SK-N-SH (cell line): ENCODE results near the gene JADE2.

Source experiments
- EP300 ChIP-seq, 2 experiments: IDR thresholded peaks; 2 replicates each; pipeline versions ENCODE4 v1.4.0 to v1.6.1; 2012; ENCODE audit warnings: borderline replicate concordance in 1 of 2, low read depth in 1 of 2, low read length in 1 of 2
- EZH2phosphoT487 ChIP-seq: fragments of 200-600 bp; sonication (generic); IDR thresholded peaks from 2 replicates; pipeline ENCODE4 v1.6.1; 2017; ENCODE audit warnings: low read depth, mixed run types, mild to moderate bottlenecking, antibody characterized with exemption, moderate library complexity, borderline replicate concordance
- GABPA ChIP-seq: IDR thresholded peaks from 2 replicates; pipeline ENCODE4 v1.4.0; 2012; ENCODE audit warnings: low read depth, mild to moderate bottlenecking
- NFIC ChIP-seq: IDR thresholded peaks from 2 replicates; pipeline ENCODE4 v1.4.0; 2012; ENCODE audit warnings: borderline replicate concordance
- YY1 ChIP-seq: IDR thresholded peaks from 2 replicates; pipeline ENCODE4 v1.4.0; 2012; ENCODE audit warnings: low read depth, mild to moderate bottlenecking
- TF ChIP-seq, protein P1 (sequence below): fragments of 200-600 bp; sonication (generic); IDR thresholded peaks from 2 replicates; pipeline ENCODE4 v1.6.1; 2017; ENCODE audit warnings: antibody characterized with exemption, mild to moderate bottlenecking, moderate library complexity
- TF ChIP-seq, protein P2 (sequence below): IDR thresholded peaks from 2 replicates; pipeline ENCODE4 v1.4.0; 2012; ENCODE audit warnings: low read depth, borderline replicate concordance
- TF ChIP-seq, protein P3 (sequence below): IDR thresholded peaks from 2 replicates; pipeline ENCODE4; 2012
- TF ChIP-seq, protein P4 (sequence below): fragments of 150-350 bp; IDR thresholded peaks from 2 replicates; pipeline ENCODE4 v1.6.1; 2016; ENCODE audit warnings: mild to moderate bottlenecking, low read depth, low read length

DNA sequence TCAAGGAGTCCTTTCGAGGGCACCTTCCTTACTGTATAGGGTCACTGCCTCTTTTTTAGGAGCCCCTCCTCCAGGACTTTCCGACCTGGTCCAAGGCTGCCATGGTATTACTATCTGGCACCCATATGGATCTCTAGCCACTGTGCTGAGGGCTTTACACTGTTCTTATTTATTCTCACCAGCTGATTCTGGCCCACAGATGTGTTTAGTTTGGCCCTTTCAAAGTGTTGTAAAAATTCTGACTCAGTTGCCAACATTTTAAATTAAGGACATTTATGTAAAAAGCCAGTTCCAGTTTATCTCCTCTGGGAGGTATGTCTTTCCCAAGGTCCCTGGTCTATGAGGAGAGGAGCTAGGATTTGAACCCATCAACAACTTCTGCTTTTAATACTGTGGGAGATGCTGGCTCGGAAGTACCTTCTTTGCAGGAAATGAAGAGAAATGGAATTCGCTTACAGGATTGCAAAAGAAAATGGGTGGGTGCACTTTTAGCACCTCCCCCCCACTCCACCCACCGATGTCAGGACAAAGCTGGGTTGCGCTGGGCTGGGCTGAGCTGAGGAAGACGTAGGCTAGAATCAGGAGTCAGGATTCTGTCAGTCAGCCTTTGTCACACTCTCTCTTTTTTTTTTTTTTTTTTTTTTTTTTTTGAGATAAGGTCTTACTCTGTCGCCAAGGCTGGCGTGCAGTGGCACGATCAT lies 7.8 kb downstream of the JADE2 start:
- TF ChIP-seq, protein P1, sequence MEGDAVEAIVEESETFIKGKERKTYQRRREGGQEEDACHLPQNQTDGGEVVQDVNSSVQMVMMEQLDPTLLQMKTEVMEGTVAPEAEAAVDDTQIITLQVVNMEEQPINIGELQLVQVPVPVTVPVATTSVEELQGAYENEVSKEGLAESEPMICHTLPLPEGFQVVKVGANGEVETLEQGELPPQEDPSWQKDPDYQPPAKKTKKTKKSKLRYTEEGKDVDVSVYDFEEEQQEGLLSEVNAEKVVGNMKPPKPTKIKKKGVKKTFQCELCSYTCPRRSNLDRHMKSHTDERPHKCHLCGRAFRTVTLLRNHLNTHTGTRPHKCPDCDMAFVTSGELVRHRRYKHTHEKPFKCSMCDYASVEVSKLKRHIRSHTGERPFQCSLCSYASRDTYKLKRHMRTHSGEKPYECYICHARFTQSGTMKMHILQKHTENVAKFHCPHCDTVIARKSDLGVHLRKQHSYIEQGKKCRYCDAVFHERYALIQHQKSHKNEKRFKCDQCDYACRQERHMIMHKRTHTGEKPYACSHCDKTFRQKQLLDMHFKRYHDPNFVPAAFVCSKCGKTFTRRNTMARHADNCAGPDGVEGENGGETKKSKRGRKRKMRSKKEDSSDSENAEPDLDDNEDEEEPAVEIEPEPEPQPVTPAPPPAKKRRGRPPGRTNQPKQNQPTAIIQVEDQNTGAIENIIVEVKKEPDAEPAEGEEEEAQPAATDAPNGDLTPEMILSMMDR = no peak
- TF ChIP-seq, protein P2, sequence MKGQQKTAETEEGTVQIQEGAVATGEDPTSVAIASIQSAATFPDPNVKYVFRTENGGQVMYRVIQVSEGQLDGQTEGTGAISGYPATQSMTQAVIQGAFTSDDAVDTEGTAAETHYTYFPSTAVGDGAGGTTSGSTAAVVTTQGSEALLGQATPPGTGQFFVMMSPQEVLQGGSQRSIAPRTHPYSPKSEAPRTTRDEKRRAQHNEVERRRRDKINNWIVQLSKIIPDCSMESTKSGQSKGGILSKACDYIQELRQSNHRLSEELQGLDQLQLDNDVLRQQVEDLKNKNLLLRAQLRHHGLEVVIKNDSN = no peak
- no peak for TF ChIP-seq EZH2phosphoT487
- no peak for TF ChIP-seq YY1
- no peak for TF ChIP-seq EP300 (IDR thresholded peaks at IDR 0.05; ENCODE audit: borderline replicate concordance in 1 of 2, low read depth in 1 of 2, low read length in 1 of 2)
- no peak for TF ChIP-seq GABPA
- TF ChIP-seq, protein P3, sequence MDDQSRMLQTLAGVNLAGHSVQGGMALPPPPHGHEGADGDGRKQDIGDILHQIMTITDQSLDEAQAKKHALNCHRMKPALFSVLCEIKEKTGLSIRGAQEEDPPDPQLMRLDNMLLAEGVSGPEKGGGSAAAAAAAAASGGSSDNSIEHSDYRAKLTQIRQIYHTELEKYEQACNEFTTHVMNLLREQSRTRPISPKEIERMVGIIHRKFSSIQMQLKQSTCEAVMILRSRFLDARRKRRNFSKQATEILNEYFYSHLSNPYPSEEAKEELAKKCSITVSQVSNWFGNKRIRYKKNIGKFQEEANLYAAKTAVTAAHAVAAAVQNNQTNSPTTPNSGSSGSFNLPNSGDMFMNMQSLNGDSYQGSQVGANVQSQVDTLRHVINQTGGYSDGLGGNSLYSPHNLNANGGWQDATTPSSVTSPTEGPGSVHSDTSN = no peak
- no peak for TF ChIP-seq NFIC
- TF ChIP-seq, protein P4, sequence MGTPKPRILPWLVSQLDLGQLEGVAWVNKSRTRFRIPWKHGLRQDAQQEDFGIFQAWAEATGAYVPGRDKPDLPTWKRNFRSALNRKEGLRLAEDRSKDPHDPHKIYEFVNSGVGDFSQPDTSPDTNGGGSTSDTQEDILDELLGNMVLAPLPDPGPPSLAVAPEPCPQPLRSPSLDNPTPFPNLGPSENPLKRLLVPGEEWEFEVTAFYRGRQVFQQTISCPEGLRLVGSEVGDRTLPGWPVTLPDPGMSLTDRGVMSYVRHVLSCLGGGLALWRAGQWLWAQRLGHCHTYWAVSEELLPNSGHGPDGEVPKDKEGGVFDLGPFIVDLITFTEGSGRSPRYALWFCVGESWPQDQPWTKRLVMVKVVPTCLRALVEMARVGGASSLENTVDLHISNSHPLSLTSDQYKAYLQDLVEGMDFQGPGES = no peak
